KOPT-K1 (cell line): Measurements from ENCODE around the gene SAT1.
"Not testable (repeated sequence)": the region's sequence is repeated elsewhere in the genome, so short reads cannot be mapped to it uniquely, and the experiment has no call there.

Experiments used
- H3K27ac ChIP-seq: fragments of 200-600 bp; sonication (generic); 2 replicates; pipeline ENCODE4 v1.5.1; 2016; ENCODE audit warnings: antibody characterized with exemption, mild to moderate bottlenecking, low read depth, low read length; ENCODE audit not compliant: poor library complexity, severe bottlenecking
- H3K36me3 ChIP-seq: fragments of 200-600 bp; sonication (generic); 2 replicates; pipeline ENCODE4 v1.5.1; 2017; ENCODE audit warnings: antibody characterized with exemption, mild to moderate bottlenecking, low read length, moderate library complexity; ENCODE audit not compliant: insufficient read depth
- H3K9me3 ChIP-seq: fragments of 200-600 bp; sonication (generic); 2 replicates; pipeline ENCODE4 v1.5.1; 2017; ENCODE audit warnings: antibody characterized with exemption, low read length, mild to moderate bottlenecking; ENCODE audit not compliant: insufficient read depth, poor library complexity, severe bottlenecking

SAT1 gene

GRCh38 chrX:23765449-23765848 lies 17.5 kb upstream of the SAT1 start:
- no peak overlapping the region for H3K27ac ChIP-seq
- no peaks in the 10 kb centered on the region for H3K9me3 ChIP-seq
- no peaks in the 10 kb centered on the region for H3K36me3 ChIP-seq

GRCh38 chrX:23765868-23766267 lies 17.1 kb upstream of the SAT1 start:
- Histone ChIP-seq H3K36me3 (no peaks in the 10 kb centered on the region), H3K27ac (no peak overlapping the region), H3K9me3 (no peaks in the 10 kb centered on the region)

DNA sequence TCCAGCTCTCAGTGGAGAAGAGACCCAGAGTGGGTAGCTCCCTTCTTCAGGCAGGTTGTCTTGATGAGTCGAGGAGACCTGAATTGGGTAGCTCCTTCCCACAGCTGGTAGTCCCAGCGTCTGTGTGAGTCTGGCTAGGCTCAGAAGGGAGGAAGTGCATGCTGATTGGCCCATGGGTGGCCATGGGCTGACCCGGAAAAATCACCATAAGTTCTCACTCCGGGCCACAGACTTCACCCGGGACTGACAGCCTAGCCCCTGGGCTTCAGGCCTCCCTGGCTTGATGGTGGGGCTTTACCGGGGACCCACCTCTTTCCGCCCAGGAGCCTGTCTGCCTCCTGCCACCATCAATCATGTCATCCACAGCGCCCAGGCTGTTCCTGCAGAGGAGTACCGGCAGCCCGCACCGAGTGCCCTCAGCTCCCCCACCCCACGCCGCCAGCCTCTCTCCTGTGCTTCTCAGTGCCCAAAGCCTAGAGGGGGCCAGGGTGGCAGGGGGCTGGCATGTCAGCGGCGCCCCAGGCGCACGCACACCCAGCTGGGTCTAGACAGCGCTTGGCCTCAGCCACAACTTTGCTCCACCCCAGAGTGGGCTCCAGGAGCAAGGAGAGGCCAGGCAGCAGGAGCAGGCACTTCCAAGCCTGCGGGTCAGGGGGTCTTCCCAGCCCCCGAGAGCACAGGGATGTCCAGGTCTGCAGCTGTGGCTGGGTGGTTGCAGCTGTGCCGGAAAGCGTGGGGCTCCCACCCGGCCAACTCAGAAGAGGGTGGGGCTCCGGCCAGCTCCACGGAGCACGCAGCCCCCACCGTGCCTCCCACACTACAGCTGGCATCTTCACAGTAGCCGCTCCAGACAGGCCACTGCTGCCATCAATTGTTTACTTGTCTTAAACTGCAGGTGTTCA lies 16.1 kb upstream of the SAT1 start:
- no peaks in the 10 kb centered on the region for H3K9me3 ChIP-seq
- H3K27ac ChIP-seq, result no peak overlapping the region
- no peaks in the 10 kb centered on the region for H3K36me3 ChIP-seq

GRCh38 chrX:23770142-23770541 lies 12.8 kb upstream of the SAT1 start:
- H3K27ac ChIP-seq, result no peak overlapping the region
- H3K36me3 ChIP-seq, result no peaks in the 10 kb centered on the region
- no peaks in the 10 kb centered on the region for H3K9me3 ChIP-seq

GRCh38 chrX:23771086-23771485 lies 11.9 kb upstream of the SAT1 start:
- H3K27ac ChIP-seq, H3K36me3 ChIP-seq, H3K9me3 ChIP-seq: not testable (repeated sequence)

DNA sequence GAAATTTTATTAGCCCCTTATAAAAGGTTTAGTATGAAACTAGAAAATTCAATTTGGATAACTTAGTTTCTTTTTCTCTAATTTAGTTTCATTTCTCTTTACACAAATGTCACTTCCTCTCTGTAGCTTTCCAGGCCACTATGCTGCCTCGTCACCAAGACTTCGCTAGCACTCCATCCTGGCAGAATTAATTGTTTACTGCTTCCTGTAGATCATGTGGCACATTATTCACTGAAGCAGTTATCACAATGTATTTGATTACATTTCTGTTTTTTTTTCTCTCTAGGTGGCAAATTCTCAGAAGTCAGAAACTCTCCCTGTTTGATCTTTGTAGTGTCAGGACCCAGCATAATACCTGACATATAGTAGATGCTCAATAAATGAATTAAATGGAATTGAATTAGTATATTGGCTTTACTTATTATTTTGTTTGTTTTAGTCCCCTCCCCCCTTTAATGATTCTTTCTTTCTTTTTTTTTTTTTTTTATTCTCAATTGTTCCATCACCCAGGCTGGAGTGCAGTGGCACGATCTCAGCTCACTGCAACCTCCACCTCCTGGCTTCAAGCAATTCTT lies 9.3 kb upstream of the SAT1 start:
- Histone ChIP-seq H3K27ac (peak overlapping the region; percentile 66), H3K36me3 (no peaks in the 10 kb centered on the region), H3K9me3 (no peaks in the 10 kb centered on the region)

- Histone ChIP-seq H3K27ac (no peak overlapping the region), H3K36me3 (no peaks in the 10 kb centered on the region), H3K9me3 (no peaks in the 10 kb centered on the region)
Measured at GRCh38 chrX:23776363-23776762, 6.6 kb upstream of the SAT1 start.

- Histone ChIP-seq H3K9me3 (no peaks in the 10 kb centered on the region), H3K36me3 (no peaks in the 10 kb centered on the region), H3K27ac (no peak overlapping the region)
Measured at GRCh38 chrX:23779025-23779424, 3.9 kb upstream of the SAT1 start.

DNA sequence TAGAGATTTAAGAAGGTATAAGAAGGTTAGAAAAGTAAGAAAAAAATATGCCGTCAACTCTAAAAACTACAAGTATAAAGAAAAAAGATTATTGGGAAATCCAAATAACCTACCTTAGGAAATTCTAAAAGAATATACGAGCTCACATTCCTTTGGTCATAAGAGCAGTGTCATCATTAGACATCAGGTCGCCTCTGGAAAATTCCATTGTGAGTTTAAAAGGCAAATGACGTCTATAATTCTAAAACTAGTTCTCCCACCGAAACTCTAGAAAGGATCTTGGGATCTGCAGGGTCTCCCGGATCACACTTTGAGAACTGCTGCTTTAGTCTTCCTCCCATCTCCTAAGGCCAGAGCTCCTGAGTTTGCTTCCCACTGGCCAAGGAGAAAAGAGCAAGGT lies 518 bp upstream of the SAT1 start:
- peaks cover 16% of the 10 kb centered on the region for H3K36me3 ChIP-seq
- peak overlapping the region; percentile 53 for H3K27ac ChIP-seq
- no peaks in the 10 kb centered on the region for H3K9me3 ChIP-seq

DNA sequence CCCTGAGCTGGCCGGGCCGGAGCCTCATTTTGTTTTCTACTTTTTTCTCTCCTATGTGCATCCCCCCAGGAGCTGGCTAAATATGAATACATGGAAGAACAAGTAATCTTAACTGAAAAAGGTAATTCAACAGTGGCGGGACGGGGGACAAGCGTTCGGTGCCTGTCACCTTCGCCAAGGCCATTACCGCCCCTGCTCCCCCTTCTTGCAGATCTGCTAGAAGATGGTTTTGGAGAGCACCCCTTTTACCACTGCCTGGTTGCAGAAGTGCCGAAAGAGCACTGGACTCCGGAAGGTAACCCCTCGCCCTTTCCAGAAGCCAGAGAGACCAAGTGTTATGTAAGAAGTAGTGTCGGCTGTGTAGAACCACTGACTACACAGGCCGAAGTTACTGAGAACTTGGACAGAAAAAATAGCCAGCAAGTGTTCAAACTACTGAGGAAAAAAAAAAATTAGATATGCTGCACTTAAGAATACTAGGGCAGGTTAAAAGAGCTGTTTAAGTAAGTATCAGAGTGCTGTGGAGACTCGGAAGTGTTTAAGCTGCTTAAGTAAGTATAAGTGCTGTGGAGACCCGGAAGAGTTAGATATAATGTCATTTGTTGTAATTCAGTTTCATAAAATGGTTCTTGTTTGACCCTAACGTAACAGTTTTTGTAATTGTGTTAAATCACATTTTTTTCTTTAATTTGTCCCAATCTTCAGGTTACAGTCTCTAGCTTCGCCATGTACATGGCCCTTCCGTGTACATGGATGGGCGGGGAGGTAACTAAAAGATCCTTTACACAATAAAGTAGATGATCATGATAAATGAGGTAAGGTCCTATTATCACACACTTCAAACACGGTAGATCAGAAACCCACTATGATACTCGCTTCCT lies 856 bp downstream of the SAT1 start:
- Histone ChIP-seq H3K36me3 (peaks cover 16% of the 10 kb centered on the region), H3K27ac (peak overlapping the region; percentile 76), H3K9me3 (no peaks in the 10 kb centered on the region)

- H3K36me3 ChIP-seq, result peaks cover 16% of the 10 kb centered on the region
- H3K9me3 ChIP-seq, result no peaks in the 10 kb centered on the region
- peak overlapping the region; percentile 76 for H3K27ac ChIP-seq
Measured at GRCh38 chrX:23784470-23785331, 1.7 kb downstream of the SAT1 start.

DNA sequence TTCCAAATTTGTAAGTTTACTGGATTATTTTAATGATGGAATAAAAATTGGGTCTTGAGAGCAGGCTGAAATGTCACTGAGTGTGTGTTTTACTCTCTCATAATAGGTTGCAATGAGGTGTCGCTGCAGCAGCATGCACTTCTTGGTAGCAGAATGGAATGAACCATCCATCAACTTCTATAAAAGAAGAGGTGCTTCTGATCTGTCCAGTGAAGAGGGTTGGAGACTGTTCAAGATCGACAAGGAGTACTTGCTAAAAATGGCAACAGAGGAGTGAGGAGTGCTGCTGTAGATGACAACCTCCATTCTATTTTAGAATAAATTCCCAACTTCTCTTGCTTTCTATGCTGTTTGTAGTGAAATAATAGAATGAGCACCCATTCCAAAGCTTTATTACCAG lies 2.6 kb downstream of the SAT1 start:
- Histone ChIP-seq H3K9me3 (no peaks in the 10 kb centered on the region), H3K36me3 (peaks cover 16% of the 10 kb centered on the region), H3K27ac (no peak overlapping the region)

DNA sequence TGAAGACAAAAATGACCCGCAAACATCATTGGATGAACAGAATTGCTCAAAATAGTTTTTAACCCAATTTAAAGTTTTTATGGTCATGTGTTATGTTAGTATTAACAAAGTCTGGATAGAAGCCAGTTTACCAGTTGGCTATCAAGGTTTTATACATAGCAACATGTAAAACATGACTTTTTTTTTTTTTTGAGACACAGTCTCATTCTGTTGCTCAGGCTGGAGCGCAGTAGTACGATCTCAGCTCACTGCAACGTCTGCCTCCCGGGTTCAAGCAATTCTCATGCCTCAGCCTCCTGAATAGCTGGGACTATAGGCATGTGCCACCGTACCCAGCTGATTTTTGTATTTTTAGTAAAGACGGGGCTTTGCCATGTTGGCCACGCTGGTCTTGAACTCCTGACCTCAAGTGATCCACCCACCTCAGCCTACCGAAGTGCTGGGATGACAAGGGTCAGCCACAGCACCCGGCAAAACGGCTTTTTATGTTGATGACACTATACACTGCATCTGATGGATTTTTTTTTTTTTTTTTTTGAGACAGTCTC lies 3.4 kb downstream of the SAT1 start:
- no peaks in the 10 kb centered on the region for H3K9me3 ChIP-seq
- peaks cover 16% of the 10 kb centered on the region for H3K36me3 ChIP-seq
- no peak overlapping the region for H3K27ac ChIP-seq

GRCh38 chrX:23787745-23788118 lies 4.8 kb downstream of the SAT1 start:
- H3K27ac ChIP-seq, result no peak overlapping the region
- H3K36me3 ChIP-seq, result peaks cover 16% of the 10 kb centered on the region
- H3K9me3 ChIP-seq, result no peaks in the 10 kb centered on the region
